Spleen (tissue), 7 donors: ENCODE results near the gene DNAH14.
"Not testable (repeated sequence)": the region's sequence is repeated elsewhere in the genome, so short reads cannot be mapped to it uniquely, and the experiment has no call there.

Experiments
- POLR2A ChIP-seq, 3 donors: fragments of 450-650 bp; IDR thresholded peaks; one replicate each; pipeline ENCODE4 v1.5.1; 2017; ENCODE audit warnings: antibody characterized with exemption in 3 of 3, mild to moderate bottlenecking in 1 of 3
- TF ChIP-seq, protein P1 (sequence below), 11 experiments: fragments of 200-600 bp in 7 of 11; fragments of 450-650 bp in 4 of 11; sonication (generic) in 4 of 11; IDR thresholded peaks in 8 of 11; conservative IDR thresholded peaks in 3 of 11; 1 replicate in 7 of 11; 2 replicates in 4 of 11; pipeline versions ENCODE4 v1.4.0 to v1.8.0; 2016 to 2021; ENCODE audit warnings: antibody characterized with exemption in 11 of 11, inconsistent platforms in 4 of 11, mild to moderate bottlenecking in 1 of 11
- donor health status: DM: no; HTN: no; CAD: no; lungs with moderate emphysema.
- donor health status: DM: no; HTN: no; CAD: no.
- donor health status: DM: no; HTN: no; CAD: no.

DNA sequence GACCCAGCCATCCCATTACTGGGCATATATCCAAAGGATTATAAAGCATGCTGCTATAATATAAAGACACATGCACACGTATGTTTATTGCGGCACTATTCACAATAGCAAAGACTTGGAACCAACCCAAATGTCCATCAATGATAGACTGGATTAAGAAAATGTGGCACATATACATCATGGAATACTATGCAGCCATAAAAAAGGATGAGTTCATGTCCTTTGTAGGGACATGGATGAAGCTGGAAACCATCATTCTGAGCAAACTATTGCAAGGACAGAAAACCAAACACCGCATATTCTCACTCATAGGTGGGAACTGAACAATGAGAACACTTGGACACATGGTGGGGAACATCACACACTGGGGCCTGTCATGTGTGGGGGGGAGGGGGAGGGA is 457.4 kb downstream of the DNAH14 start:
- TF ChIP-seq POLR2A (IDR thresholded peaks at IDR 0.05), result not testable (repeated sequence)
- TF ChIP-seq, protein P1, sequence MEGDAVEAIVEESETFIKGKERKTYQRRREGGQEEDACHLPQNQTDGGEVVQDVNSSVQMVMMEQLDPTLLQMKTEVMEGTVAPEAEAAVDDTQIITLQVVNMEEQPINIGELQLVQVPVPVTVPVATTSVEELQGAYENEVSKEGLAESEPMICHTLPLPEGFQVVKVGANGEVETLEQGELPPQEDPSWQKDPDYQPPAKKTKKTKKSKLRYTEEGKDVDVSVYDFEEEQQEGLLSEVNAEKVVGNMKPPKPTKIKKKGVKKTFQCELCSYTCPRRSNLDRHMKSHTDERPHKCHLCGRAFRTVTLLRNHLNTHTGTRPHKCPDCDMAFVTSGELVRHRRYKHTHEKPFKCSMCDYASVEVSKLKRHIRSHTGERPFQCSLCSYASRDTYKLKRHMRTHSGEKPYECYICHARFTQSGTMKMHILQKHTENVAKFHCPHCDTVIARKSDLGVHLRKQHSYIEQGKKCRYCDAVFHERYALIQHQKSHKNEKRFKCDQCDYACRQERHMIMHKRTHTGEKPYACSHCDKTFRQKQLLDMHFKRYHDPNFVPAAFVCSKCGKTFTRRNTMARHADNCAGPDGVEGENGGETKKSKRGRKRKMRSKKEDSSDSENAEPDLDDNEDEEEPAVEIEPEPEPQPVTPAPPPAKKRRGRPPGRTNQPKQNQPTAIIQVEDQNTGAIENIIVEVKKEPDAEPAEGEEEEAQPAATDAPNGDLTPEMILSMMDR (IDR thresholded peaks at IDR 0.05 in 8 of 11, conservative IDR thresholded peaks at IDR 0.05 in 3 of 11), result not testable (repeated sequence)
